DMS 273 treated with DMSO at 0.1 percent for 48 hours (cell line): ENCODE data around the gene TWSG1.
A peak's percentile ranks its signal among the peaks of the same experiment; 100 is the strongest.
"Not testable (repeated sequence)": the region's sequence is repeated elsewhere in the genome, so short reads cannot be mapped to it uniquely, and the experiment has no call there.

Experiments
- DNase-seq: peaks from one replicate; lab custom pipeline; 2025; lab: John Stamatoyannopoulos, UW

The TWSG1 gene

GRCh38 chr18:9335697-9336045 lies 1.1 kb downstream of the TWSG1 start:
- no peak for DNase-seq

DNA sequence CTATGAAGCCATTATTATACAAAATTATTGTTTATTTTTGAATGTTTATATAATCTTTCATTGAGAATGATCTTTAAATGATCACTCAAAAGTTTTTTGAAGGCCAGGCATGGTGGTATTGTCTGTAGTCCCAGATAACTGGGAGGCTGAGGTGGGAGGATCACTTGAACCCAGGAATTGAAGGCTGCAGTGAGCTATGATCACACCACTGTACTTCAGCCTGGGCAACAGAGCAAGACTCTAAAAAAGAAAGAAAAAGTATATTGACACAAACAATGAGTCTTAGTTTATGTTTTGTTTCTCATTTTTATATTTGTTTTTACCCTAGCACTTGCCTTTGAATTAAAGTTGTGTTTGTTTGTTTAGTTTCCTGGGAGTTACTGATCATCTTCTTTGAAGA lies 2.3 kb downstream of the TWSG1 start:
- DNase-seq = no peak

- no peak for DNase-seq
Measured at GRCh38 chr18:9337873-9338272, 3.3 kb downstream of the TWSG1 start.

GRCh38 chr18:9340472-9340871 lies 5.9 kb downstream of the TWSG1 start:
- no peak for DNase-seq

DNA sequence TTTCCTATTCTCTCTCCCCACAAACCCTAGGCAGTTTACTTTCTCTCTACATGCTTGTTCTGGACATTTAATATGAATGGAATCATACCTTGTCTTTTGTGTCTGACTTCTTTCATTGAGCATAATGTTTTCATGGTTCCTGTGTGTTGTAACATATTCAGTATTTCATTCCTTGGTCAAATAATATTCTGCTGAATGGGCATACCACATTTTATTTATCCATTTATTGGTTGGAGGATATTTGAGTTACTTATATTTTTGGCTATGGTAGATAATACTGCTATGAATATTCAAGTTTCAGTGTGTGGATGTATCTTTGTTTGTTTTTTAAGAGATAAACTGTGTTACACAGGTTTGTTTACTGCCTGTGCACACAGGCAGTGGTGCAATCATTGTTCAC lies 9.0 kb downstream of the TWSG1 start:
- no peak for DNase-seq

DNA sequence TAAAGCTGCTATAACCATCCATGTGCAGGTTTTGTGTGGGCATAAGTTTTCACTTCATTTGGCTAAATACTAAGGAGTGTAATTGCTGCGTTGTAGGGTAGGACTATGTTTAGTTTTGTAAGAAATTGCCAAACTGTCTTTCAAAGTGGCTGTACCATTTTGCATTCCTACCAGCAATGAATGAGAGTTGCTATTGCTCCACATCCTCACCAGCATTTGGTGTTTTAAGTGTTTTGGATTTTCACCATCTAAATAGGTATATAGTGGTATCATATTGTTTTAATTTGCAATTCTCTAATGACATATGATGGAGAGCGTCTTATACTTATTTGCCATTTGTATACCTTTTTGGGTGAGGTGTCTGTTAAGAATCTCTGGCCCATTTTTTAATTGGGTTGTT lies 12.2 kb downstream of the TWSG1 start:
- DNase-seq = no peak

DNA sequence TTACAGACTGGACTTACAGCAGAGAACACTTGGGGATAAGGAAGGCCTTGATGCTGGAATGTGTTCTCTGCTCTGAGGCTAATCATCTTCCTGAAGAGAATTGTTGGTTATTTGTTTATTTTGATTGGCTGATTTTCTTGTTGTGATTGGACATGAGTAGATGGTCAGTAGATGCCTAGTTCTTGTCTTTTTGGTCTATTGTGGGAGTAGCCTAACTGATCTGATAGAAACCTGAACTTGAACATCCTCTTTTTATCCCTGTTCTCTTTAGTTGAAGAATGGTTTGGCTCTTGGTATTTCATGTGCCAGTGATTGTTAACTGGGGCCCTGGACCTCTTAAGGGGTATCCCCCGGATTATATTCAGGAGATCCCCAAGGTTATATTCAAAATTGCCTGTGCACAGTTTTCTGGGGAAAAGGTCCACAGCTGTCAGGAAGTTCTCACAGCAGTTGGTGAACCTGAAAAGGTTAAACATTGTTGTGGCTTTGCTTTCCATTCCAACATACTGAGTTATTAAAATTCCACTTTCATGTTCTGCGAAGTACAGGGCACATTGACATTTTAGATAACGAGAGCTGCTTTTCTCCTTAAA lies 13.6 kb downstream of the TWSG1 start:
- no peak for DNase-seq

DNA sequence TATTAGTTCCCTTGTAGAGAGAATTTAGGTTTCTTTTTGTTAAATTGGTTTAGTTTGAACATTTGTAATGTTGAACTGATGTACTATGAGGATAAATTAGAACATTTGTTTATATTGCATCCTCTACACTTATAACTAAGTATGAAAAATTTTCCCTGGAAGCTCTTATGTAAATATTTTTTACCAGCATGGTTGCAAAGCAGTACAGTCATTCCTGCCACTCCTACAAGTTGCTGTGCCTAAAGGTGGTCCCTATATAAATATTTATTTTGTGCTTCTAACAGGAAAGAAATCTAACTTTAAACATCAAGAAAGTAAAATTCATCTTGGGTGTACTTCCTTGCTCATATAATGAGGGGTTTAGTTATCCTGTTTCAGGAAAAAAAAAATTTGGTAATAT lies 14.2 kb downstream of the TWSG1 start:
- DNase-seq = no peak

DNA sequence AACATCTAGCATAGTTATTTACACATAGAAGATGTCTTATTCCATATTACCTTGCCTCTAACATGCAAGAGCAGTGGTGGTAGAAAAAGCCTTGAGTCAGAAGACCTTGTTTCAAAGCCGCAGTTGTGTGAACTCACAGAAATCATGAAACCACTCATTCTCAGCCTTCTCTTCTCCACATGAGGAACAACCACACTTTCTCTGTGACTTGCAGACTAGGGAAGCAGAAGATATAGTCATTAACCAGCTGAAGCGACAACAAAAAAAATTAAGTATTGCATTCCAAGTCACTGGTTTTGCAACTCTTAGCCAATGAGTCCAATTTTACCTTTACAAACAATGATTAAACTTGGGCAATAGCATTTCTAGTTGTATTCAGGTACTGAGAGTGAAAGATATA lies 19.0 kb downstream of the TWSG1 start:
- DNase-seq = no peak

DNA sequence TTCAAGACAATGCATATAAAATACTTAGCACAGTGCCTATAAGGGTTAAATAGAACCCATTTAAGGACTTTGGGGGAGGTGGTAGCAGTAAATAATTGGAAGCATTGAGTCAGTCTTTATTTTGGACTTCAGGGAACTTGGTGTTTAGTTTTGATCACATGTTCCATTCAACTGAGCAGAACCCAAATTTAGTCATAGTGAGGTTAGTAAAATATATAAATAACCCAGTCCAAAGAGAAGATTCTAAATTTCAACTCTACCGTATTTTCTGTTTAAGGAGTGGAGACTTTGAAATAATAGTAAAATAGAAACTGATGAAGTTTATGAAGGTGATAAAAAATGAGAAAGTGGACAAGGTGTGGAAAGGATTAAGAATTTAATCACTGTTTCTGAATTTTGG lies 19.7 kb downstream of the TWSG1 start:
- no peak for DNase-seq

DNA sequence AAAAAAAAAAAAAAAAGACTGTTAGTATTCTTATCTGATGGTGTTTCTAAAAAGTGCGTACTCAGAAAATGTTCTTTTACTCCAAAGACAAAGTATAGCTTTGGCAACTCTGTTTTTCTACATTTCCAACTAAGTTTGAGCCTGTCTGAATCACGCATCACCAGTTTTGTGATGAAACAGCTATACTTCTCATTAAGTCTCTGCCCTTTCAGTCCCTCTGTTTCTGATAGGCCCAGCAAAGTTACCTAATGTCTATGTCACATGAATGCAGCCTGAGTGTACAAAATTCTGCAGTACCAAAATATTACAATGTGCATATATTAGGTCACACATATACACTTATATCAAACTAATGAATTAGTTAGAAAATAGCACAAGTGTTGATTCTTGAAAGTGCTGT lies 22.4 kb downstream of the TWSG1 start:
- DNase-seq = no peak

- DNase-seq = no peak
Measured at GRCh38 chr18:9359796-9360195, 25.2 kb downstream of the TWSG1 start.

DNA sequence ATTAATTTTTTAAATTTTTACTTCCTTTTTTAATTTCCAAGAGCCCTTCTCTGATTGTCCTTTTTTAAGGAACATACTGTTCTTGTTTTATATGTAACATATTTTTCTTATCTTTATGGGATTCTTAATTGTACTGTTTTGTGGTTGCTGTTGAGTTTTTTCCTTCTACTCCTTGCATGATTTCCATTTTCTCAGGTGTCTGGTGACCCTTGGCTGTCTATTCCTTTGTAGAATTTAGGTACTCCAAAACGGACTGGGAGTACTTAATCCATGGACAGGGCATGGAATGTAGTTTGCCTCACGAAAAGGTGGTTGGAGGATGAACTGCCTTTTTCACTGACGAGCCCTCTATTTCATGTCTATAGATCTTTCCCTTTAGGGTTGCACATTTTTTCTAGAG lies 26.6 kb downstream of the TWSG1 start:
- DNase-seq = no peak

DNA sequence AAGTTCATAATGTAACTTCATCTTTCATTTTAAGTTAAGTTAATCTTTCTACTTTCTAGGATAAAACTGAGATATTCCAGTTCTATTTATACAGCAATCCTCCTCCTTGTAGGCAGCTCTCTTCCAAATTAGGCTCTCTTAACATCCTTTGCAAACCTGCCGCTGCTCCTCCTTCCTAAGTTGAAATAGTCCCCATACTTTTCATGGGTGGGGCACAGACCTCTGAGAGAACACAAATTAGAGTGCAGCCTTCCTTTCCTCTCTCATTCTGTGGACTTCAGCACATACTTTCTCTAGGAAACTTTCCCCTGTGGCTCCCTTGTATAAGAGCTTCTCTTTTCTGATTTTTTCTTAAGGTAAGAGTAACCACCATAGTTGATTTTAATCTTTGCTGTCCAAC lies 28.3 kb downstream of the TWSG1 start:
- no peak for DNase-seq

DNA sequence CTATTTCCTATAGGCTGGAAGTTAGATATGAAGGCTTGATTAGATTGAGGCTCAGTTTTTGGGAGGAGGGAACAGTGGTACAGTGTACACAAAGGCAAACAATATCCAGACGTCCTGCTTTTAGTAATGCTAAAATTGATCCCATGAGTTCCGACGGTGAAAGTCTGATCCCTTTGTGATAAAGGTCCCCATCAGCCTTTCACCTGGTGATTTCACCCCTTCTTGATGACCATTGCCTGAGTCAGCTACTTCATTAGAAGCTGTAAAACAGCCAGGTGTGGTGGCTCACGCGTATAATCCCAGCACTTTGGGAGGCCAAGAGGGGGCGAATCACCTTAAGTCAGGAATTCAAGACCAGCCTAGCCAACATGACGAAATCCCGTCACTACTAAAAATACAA lies 29.7 kb downstream of the TWSG1 start:
- DNase-seq = no peak

GRCh38 chr18:9365406-9365805 lies 30.8 kb downstream of the TWSG1 start:
- DNase-seq = no peak

GRCh38 chr18:9366126-9366714 lies 31.6 kb downstream of the TWSG1 start:
- peak; percentile 27 for DNase-seq

DNA sequence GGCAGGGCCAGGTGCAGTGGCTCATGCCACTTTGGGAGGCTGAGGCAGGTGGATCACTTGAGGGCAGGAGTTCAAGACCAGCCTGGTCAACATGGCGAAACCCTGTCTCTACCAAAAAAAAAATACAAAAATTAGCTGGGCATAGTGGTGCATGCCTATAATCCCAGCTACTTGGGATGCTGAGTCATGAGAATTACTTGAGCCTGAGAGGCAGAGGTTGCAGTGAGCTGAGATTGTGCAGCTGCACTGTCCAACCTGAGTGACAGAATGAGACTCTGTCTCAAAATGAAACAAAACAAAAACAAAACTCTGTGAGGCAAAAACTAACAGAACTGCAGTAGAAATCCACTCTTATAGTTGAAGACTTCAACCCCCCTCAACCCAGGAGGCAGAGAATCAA lies 38.7 kb downstream of the TWSG1 start:
- DNase-seq = not testable (repeated sequence)

DNA sequence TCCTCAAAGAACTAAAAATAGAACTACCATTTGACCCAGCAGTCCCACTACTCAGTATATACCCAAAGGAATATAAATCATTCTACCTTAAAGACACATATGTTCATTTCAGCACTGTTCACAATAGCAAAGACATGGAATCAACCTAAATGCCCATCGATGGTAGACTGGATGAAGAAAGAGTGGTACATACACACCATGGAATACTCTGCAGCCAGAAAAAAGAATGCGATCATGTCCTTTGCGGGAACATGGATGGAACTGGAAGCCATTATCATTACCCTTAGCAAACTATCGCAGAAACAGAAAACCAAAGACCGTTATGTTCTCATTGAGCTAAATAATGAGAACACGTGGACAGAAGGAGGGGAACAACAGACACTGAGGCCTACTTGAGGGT lies 44.5 kb downstream of the TWSG1 start:
- DNase-seq = no peak

DNA sequence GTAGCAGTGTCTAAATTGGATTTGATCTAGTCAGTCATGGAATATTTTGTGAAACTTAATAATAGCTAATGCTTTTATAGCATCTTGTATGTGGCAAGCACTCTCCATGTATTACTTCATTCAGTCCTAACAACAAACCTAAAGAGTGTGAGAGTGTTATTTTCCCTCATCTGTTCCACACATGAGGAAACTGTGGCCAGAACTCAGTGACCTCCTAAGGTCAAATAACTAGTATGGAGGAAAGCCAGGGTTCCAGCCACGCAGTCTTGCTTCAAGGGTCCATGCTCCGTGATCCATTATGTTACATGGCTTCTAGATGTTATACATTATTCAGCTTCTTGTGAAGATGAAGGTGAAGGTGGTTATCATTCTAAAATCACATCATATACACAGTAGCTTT lies 45.5 kb downstream of the TWSG1 start:
- no peak for DNase-seq

DNA sequence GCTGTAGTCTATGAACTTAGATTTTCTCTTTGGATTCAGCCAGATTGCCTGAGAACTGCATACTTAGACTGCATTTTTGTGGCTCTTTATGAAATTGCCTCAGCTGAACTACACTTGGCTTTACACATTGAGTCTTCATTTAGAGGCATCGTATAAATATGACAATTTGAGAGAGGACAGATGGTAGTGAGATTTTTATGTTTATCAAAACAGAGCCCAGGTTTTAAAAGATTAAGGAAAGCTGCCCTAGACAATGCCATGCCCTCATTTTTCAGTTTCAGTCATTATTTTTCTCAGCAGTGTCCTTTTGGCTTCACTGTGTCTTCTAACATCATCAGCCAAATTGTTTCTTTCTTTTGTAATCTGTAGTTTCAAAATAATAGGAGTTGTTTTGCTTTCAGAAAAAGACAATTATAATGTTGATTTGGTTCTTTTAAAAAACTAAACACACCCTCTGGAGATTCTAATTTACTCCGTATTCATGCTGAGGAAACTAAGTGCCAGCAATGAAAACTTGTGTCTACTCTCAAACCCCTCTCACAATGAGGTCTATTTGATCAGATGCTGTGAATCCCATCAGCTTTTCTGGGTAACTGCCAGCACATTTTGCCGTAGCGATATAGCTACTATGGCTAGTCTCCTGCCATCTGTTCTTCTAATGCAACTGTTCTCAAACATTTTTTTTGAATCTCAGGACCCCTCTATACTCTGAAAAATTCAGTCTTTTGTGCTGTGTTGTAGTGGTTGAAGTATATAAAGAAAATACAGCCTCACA lies 46.2 kb downstream of the TWSG1 start:
- DNase-seq = peak; percentile 88

DNA sequence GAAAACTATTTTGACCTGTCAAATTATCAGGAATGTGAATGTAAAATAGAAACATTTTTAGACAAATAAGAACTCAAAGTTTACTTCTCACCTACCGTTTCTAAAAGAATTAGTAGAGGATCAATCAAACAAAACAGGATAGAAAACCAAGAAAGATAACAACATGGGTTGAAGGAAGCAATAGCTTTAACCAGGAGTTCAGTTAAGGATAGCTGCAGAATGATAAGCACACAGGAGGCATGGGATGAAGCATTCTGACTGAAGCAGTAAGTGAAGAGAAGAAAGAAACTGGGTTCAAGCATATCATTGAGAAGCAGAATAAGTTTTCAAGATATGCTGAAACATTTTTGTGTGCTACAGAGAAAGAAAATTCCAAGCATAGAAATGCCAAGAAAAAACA lies 52.3 kb downstream of the TWSG1 start:
- no peak for DNase-seq

GRCh38 chr18:9387891-9388290 lies 53.3 kb downstream of the TWSG1 start:
- no peak for DNase-seq

DNA sequence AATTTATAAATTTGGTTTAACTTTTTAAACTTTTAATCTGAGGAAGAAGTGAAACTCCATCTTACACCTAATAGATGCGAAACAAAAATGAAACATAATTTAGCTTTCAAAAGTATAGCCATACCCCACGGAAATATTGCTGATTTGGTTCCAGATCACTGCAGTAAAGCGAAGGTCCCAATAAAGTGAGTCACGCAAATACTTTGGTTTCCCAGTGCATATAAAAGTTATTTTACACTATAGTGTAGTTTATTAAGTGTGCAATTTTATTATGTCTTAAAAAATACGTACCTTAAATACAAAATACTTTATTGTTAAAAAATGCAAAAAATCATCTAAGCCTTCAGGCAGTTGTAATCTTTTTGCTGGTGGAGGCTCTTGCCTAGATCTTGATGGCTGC lies 55.1 kb downstream of the TWSG1 start:
- no peak for DNase-seq
